SK-N-SH (cell line): ENCODE results near the gene OR6B1. TPM values are rescaled to one million over a fixed set of nuclear protein-coding genes. Genes with fewer than 3 reads are reported as not detected.

Experiments
- CTCF ChIA-PET: fragments of 300-600, 350-600 bp; formaldehyde crosslinking; extraction: SDS; loops from one replicate; lab custom pipeline; 2021; lab: Yijun Ruan, JAX
- POLR2A ChIA-PET: fragments of 350-600 bp; sonication (Branson Sonifier 250); formaldehyde crosslinking; extraction: SDS; loops from one replicate; lab custom pipeline; 2020; ENCODE audit warnings: antibody characterized with exemption, inconsistent platforms; lab: Yijun Ruan, JAX
- DNase-seq: peaks from one replicate; pipeline ENCODE4 v3.0.0; 2012
- H2AFZ ChIP-seq: fragments of 200-600 bp; sonication (generic); 2 replicates; pipeline ENCODE4 v1.8.1; 2016; ENCODE audit warnings: antibody characterized with exemption, mild to moderate bottlenecking, low read depth
- H3F3A ChIP-seq: fragments of 200-600 bp; sonication (generic); replicated peaks from 2 replicates; pipeline ENCODE3; 2016; ENCODE audit warnings: antibody characterized with exemption, mild to moderate bottlenecking; ENCODE audit not compliant: insufficient read depth
- H3K27ac ChIP-seq, 2 experiments: fragments of 200-500 bp in 1 of 2; fragments of 200-600 bp in 1 of 2; sonication (Bioruptor generic) in 1 of 2; sonication (generic), shearing (Covaris generic) in 1 of 2; 2 replicates each; pipeline versions ENCODE4 v1.5.1 to v1.6.1; 2014 to 2016; ENCODE audit warnings: low read depth in 2 of 2, inconsistent platforms in 1 of 2, low read length in 1 of 2, mild to moderate bottlenecking in 1 of 2, mixed read lengths in 1 of 2
- H3K27me3 ChIP-seq: fragments of 200-600 bp; sonication (generic), shearing (Covaris generic); 2 replicates; pipeline ENCODE4 v1.6.1; 2016; ENCODE audit warnings: mixed run types; ENCODE audit not compliant: insufficient read depth
- H3K36me3 ChIP-seq, 2 experiments: fragments of 200-500 bp in 1 of 2; fragments of 200-600 bp in 1 of 2; sonication (Bioruptor generic) in 1 of 2; sonication (generic) in 1 of 2; replicated peaks in 1 of 2; 2 replicates each; pipeline versions ENCODE3 to v1.5.1; 2014 to 2016; ENCODE audit warnings: low read length in 1 of 2, mild to moderate bottlenecking in 1 of 2; ENCODE audit not compliant: insufficient read depth in 2 of 2, control insufficient read depth in 1 of 2
- H3K4me1 ChIP-seq, 2 experiments: fragments of 200-500 bp in 1 of 2; fragments of 200-600 bp in 1 of 2; sonication (Bioruptor generic) in 1 of 2; sonication (generic), shearing (Covaris generic) in 1 of 2; 2 replicates each; pipeline versions ENCODE4 v1.5.1 to v1.6.1; 2014 to 2016; ENCODE audit warnings: low read depth in 1 of 2, low read length in 1 of 2, mixed run types in 1 of 2; ENCODE audit not compliant: insufficient read depth in 2 of 2, control insufficient read depth in 1 of 2
- H3K4me2 ChIP-seq: fragments of 200-600 bp; sonication (generic), shearing (Covaris generic); 2 replicates; pipeline ENCODE4 v1.6.1; 2017; ENCODE audit warnings: mixed run types
- H3K4me3 ChIP-seq, 2 experiments: fragments of 200-500 bp in 1 of 2; fragments of 200-600 bp in 1 of 2; sonication (Bioruptor generic) in 1 of 2; sonication (generic), shearing (Covaris generic) in 1 of 2; 2 replicates each; pipeline versions ENCODE4 v1.5.1 to v1.8.1; 2014 to 2016; ENCODE audit warnings: low read depth in 2 of 2, inconsistent platforms in 1 of 2, low read length in 1 of 2, mild to moderate bottlenecking in 1 of 2, mixed read lengths in 1 of 2, moderate library complexity in 1 of 2
- H3K79me2 ChIP-seq: fragments of 200-600 bp; sonication (generic); 2 replicates; pipeline ENCODE4 v1.8.1; 2017; ENCODE audit warnings: mild to moderate bottlenecking; ENCODE audit not compliant: insufficient read depth
- H3K9ac ChIP-seq: fragments of 200-600 bp; sonication (generic); 2 replicates; pipeline ENCODE4 v1.6.1; 2017; ENCODE audit warnings: mixed run types
- H3K9me2 ChIP-seq: fragments of 200-600 bp; sonication (generic); 2 replicates; pipeline ENCODE4 v1.6.1; 2017; ENCODE audit warnings: mixed run types
- H3K9me3 ChIP-seq: fragments of 200-600 bp; sonication (generic); 2 replicates; pipeline ENCODE4 v1.6.1; 2017; ENCODE audit warnings: mixed run types, mild to moderate bottlenecking, moderate library complexity
- H4K20me1 ChIP-seq: fragments of 200-600 bp; sonication (generic); 2 replicates; pipeline ENCODE4 v1.6.1; 2017; ENCODE audit warnings: mild to moderate bottlenecking, mixed run types; ENCODE audit not compliant: insufficient read depth
- CHD2 ChIP-seq: fragments of 150-350 bp; IDR thresholded peaks from 2 replicates; pipeline ENCODE4 v1.6.1; 2018; ENCODE audit warnings: low read length; ENCODE audit not compliant: partially characterized antibody
- CTCF ChIP-seq: fragments of 200-600 bp; sonication (generic); IDR thresholded peaks from 2 replicates; pipeline ENCODE4 v1.6.1; 2017; ENCODE audit warnings: antibody characterized with exemption, mild to moderate bottlenecking, moderate library complexity
- ELF1 ChIP-seq: IDR thresholded peaks from 2 replicates; pipeline ENCODE4 v1.4.0; 2012
- EP300 ChIP-seq, 2 experiments: IDR thresholded peaks; 2 replicates each; pipeline versions ENCODE4 v1.4.0 to v1.6.1; 2012; ENCODE audit warnings: borderline replicate concordance in 1 of 2, low read depth in 1 of 2, low read length in 1 of 2
- FOSL2 ChIP-seq: IDR thresholded peaks from 2 replicates; pipeline ENCODE4 v1.4.0; 2012; ENCODE audit warnings: low read depth, mild to moderate bottlenecking, moderate library complexity, borderline replicate concordance
- FOXJ3 ChIP-seq: sonication (generic); formaldehyde crosslinking; IDR thresholded peaks from 2 replicates; pipeline ENCODE4 v1.5.1; 2020; ENCODE audit warnings: mild to moderate bottlenecking, missing genetic modification reagents
- GATA2 ChIP-seq: sonication (generic); formaldehyde crosslinking; IDR thresholded peaks from 2 replicates; pipeline ENCODE4 v1.5.0; 2020; ENCODE audit warnings: mild to moderate bottlenecking, missing genetic modification reagents
- JUND ChIP-seq: IDR thresholded peaks from 2 replicates; pipeline ENCODE4 v1.4.0; 2012
- MAX ChIP-seq: IDR thresholded peaks from 2 replicates; pipeline ENCODE4 v1.4.0; 2012; ENCODE audit warnings: low read depth
- NFIC ChIP-seq: IDR thresholded peaks from 2 replicates; pipeline ENCODE4 v1.4.0; 2012; ENCODE audit warnings: borderline replicate concordance
- PBX3 ChIP-seq: IDR thresholded peaks from 2 replicates; pipeline ENCODE4; 2012
- RAD21 ChIP-seq: IDR thresholded peaks from 2 replicates; pipeline ENCODE4 v1.6.1; 2012; ENCODE audit warnings: mild to moderate bottlenecking, low read length
- RCOR1 ChIP-seq: fragments of 150-350 bp; IDR thresholded peaks from 2 replicates; pipeline ENCODE4 v1.6.1; 2017; ENCODE audit warnings: antibody characterized with exemption, low read length
- SMC3 ChIP-seq: IDR thresholded peaks from 2 replicates; pipeline ENCODE4 v1.6.1; 2012; ENCODE audit warnings: low read depth, low read length, improper control_type of control experiment
- TCF12 ChIP-seq: IDR thresholded peaks from 2 replicates; pipeline ENCODE4 v1.4.0; 2012
- TEAD4 ChIP-seq: IDR thresholded peaks from 2 replicates; pipeline ENCODE4 v1.4.0; 2012; ENCODE audit warnings: mild to moderate bottlenecking, borderline replicate concordance; ENCODE audit not compliant: insufficient read depth
- USF2 ChIP-seq: fragments of 150-350 bp; IDR thresholded peaks from 2 replicates; pipeline ENCODE4 v1.6.1; 2017; ENCODE audit warnings: antibody characterized with exemption, low read length, low read depth, borderline replicate concordance
- ZBTB33 ChIP-seq: IDR thresholded peaks from 2 replicates; pipeline ENCODE4 v1.4.0; 2012; ENCODE audit warnings: low read depth, borderline replicate concordance
- WGBS: methylation state at CpG from one replicate; pipeline ENCODE4 v1.1.6; 2017; ENCODE audit warnings: low lambda C conversion rate; 5-methylcytosine and 5-hydroxymethylcytosine counted together
- polyA plus RNA-seq, 3 experiments: library from polyadenylated mRNA; depleted of rRNA; stranded (reverse); fragments of >200 nt; gene quantifications; 2 replicates each; pipeline ENCODE4 v1.2.3, GENCODE V29; 2012

Gene OR6B1
- polyA plus RNA-seq, 1 of the 3 experiments (the other 2 are of a cell fraction): not detected

- H4K20me1 ChIP-seq: no peaks in the 10 kb centered on the region
- no peak overlapping the region for H2AFZ ChIP-seq
- no peaks in the 10 kb centered on the region for H3K36me3 ChIP-seq
- H3K9ac ChIP-seq: no peak overlapping the region
- TF ChIP-seq USF2 (no peak), GATA2 (CRISPR knock-in tag) (no peak), SMC3 (no peak), FOSL2 (no peak), NFIC (no peak), ZBTB33 (no peak), MAX (no peak), TEAD4 (no peak), CHD2 (no peak), TCF12 (no peak), JUND (no peak), FOXJ3 (CRISPR knock-in tag) (no peak), PBX3 (no peak), ELF1 (no peak)
- TF ChIP-seq, all 33 proteins: peak for 0
- H3K79me2 ChIP-seq: no peaks in the 10 kb centered on the region
- CTCF ChIA-PET: interaction anchor here (1.0 kb wide), 1 partner anchor 19 kb away, joined by 3 read pairs; no protein-coding TSS in a partner anchor
- no peak overlapping the region for H3K27ac ChIP-seq
- H3K4me1 ChIP-seq: no peaks in the 10 kb centered on the region; a peak in 2 of 4 replicates
- H3K4me2 ChIP-seq: no peak overlapping the region
- H3K27me3 ChIP-seq: no peaks in the 10 kb centered on the region; the same call in 1 of the 2 replicates
- H3F3A ChIP-seq: no peaks in the 10 kb centered on the region
- H3K9me2 ChIP-seq: no peaks in the 10 kb centered on the region
- DNase-seq: no peak
- H3K9me3 ChIP-seq: no peaks in the 10 kb centered on the region
- no peak overlapping the region for H3K4me3 ChIP-seq
- POLR2A ChIA-PET: no interaction called here
Measured at GRCh38 chr7:143992670-143993069, 7.5 kb upstream of the OR6B1 start.

- H3K27ac ChIP-seq: no peak overlapping the region
- H3K4me1 ChIP-seq: no peaks in the 10 kb centered on the region; a peak in 2 of 4 replicates
- no peaks in the 10 kb centered on the region for H4K20me1 ChIP-seq
- no peak for DNase-seq
- H2AFZ ChIP-seq: no peak overlapping the region
- no peak overlapping the region for H3K4me2 ChIP-seq
- H3K36me3 ChIP-seq: no peaks in the 10 kb centered on the region
- H3K4me3 ChIP-seq: no peak overlapping the region
- no peaks in the 10 kb centered on the region; the same call in 1 of the 2 replicates for H3K27me3 ChIP-seq
- H3K9ac ChIP-seq: no peak overlapping the region
- H3K79me2 ChIP-seq: no peaks in the 10 kb centered on the region
- WGBS: 37% methylated on average over 3 of the region's 3 CpGs
- no peaks in the 10 kb centered on the region for H3F3A ChIP-seq
- no peaks in the 10 kb centered on the region for H3K9me2 ChIP-seq
- CTCF ChIA-PET: interaction anchor here (1.0 kb wide), 1 partner anchor 18 kb away, joined by 3 read pairs; no protein-coding TSS in a partner anchor
- no peaks in the 10 kb centered on the region for H3K9me3 ChIP-seq
- POLR2A ChIA-PET: no interaction called here
- TF ChIP-seq CTCF: no peak
- no peak for TF ChIP-seq RAD21
- no peak for TF ChIP-seq ZBTB33
- TF ChIP-seq RCOR1: no peak
- TF ChIP-seq EP300 (IDR thresholded peaks at IDR 0.05; ENCODE audit: borderline replicate concordance in 1 of 2, low read depth in 1 of 2, low read length in 1 of 2): no peak
- no peak for TF ChIP-seq MAX
- TF ChIP-seq USF2: no peak
- no peak for TF ChIP-seq GATA2 (CRISPR knock-in tag)
- no peak for TF ChIP-seq ELF1
Measured at GRCh38 chr7:143993924-143994323, 6.2 kb upstream of the OR6B1 start.
